K562 (cell line): ENCODE measurements around the gene ASB11.

Experiments used
- ZFP1 ChIP-seq: fragments of 450-650 bp; formaldehyde crosslinking; IDR thresholded peaks from 2 replicates; pipeline ENCODE4 v1.4.0; 2020; ENCODE audit warnings: mild to moderate bottlenecking, mixed read lengths
- TF ChIP-seq, protein P1 (sequence below): fragments of 450-650 bp; IDR thresholded peaks from 2 replicates; pipeline ENCODE4 v1.6.1; 2017; ENCODE audit warnings: antibody characterized with exemption

DNA sequence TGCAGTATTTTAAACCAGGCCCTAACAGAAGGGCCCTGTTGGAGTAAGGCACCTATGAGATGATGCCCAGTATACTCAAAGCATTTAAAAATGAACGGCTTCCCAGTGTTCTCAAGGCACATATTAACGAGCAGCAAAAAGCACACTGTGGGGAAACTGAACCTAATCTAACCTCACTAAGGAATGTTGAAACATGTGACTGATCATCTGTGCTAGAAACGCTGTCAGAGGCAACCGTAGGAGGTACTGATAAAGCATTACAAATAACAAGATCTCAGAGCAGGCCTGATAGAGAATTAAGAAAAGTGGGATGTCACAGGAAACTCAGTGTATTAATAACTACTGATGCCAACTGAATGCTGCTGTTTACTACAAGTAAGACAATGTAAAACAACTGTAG, 69.5 kb downstream of the ASB11 start:
- no peak for TF ChIP-seq ZFP1 (CRISPR knock-in tag)
- TF ChIP-seq, protein P1, sequence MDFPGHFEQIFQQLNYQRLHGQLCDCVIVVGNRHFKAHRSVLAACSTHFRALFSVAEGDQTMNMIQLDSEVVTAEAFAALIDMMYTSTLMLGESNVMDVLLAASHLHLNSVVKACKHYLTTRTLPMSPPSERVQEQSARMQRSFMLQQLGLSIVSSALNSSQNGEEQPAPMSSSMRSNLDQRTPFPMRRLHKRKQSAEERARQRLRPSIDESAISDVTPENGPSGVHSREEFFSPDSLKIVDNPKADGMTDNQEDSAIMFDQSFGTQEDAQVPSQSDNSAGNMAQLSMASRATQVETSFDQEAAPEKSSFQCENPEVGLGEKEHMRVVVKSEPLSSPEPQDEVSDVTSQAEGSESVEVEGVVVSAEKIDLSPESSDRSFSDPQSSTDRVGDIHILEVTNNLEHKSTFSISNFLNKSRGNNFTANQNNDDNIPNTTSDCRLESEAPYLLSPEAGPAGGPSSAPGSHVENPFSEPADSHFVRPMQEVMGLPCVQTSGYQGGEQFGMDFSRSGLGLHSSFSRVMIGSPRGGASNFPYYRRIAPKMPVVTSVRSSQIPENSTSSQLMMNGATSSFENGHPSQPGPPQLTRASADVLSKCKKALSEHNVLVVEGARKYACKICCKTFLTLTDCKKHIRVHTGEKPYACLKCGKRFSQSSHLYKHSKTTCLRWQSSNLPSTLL: no peak
